ENCODE results near the gene PDSS2.

GRCh38 chr6:107186047-107186446, 273.3 kb downstream of the PDSS2 start:
- no peak for TF ChIP-seq EZH2phosphoT487 (conservative IDR thresholded peaks at IDR 0.05; ENCODE audit: low read length)
- TF ChIP-seq CTCF (IDR thresholded peaks at IDR 0.05; ENCODE audit: insufficient read depth, low read length, poor library complexity, severe bottlenecking) = no peak

Measured in SU-DHL-6 (cell line).